ENCODE measurements around the gene TIMM22.
"Not testable (repeated sequence)": the region's sequence is repeated elsewhere in the genome, so short reads cannot be mapped to it uniquely, and the experiment has no call there.

Gene TIMM22

GRCh38 chr17:980406-981291 is 16.3 kb upstream of the TIMM22 start:
- DNase-seq (ENCODE audit: low spot score in 2 of 2): peak; percentile 41 to 79
- peaks cover 20% of the 10 kb centered on the region for H3K4me1 Mint-ChIP-seq
- peak overlapping the region; percentile 74 for H3K4me3 Mint-ChIP-seq

GRCh38 chr17:981292-981658 is 15.7 kb upstream of the TIMM22 start:
- Mint-ChIP-seq H3K4me1 (peaks cover 20% of the 10 kb centered on the region), H3K4me3 (peak overlapping the region; percentile 74), H3K9me3 (no peaks in the 10 kb centered on the region), H3K27ac (peak overlapping the region; percentile 3), H3K36me3 (no peaks in the 10 kb centered on the region)
- no peak for DNase-seq (ENCODE audit: low spot score in 2 of 2)
- no peak for ATAC-seq

More at GRCh38 chr17:980406-981291, 16.3 kb upstream of the TIMM22 start:
- Mint-ChIP-seq H3K36me3 (no peaks in the 10 kb centered on the region), H3K9me3 (no peaks in the 10 kb centered on the region), H3K27ac (peak overlapping the region; percentile 3)
- peak; percentile 79 for ATAC-seq

GRCh38 chr17:983921-984320 is 13.0 kb upstream of the TIMM22 start:
- Mint-ChIP-seq H3K9me3 (no peaks in the 10 kb centered on the region), H3K4me3 (no peak overlapping the region), H3K36me3 (no peaks in the 10 kb centered on the region), H3K4me1 (peaks cover 14% of the 10 kb centered on the region), H3K27ac (no peak overlapping the region)
- ATAC-seq (no peak), DNase-seq (ENCODE audit: low spot score in 2 of 2) (no peak)

- DNase-seq (ENCODE audit: low spot score in 2 of 2) (no peak), ATAC-seq (no peak)
- H3K36me3 Mint-ChIP-seq: no peaks in the 10 kb centered on the region
- no peaks in the 10 kb centered on the region for H3K9me3 Mint-ChIP-seq
- H3K4me1 Mint-ChIP-seq: no peaks in the 10 kb centered on the region
- H3K4me3 Mint-ChIP-seq: no peak overlapping the region
- no peak overlapping the region for H3K27ac Mint-ChIP-seq
Observed at GRCh38 chr17:986322-986929, 10.5 kb upstream of the TIMM22 start.

GRCh38 chr17:987931-988330 is 9.0 kb upstream of the TIMM22 start:
- DNase-seq (ENCODE audit: low spot score in 2 of 2) (no peak), ATAC-seq (no peak)
- Mint-ChIP-seq H3K27ac (no peak overlapping the region), H3K9me3 (no peaks in the 10 kb centered on the region), H3K4me1 (no peaks in the 10 kb centered on the region), H3K4me3 (no peak overlapping the region), H3K36me3 (no peaks in the 10 kb centered on the region)

GRCh38 chr17:988561-988960 is 8.4 kb upstream of the TIMM22 start:
- Mint-ChIP-seq H3K27ac (no peak overlapping the region), H3K9me3 (no peaks in the 10 kb centered on the region), H3K4me3 (no peak overlapping the region), H3K4me1 (no peaks in the 10 kb centered on the region), H3K36me3 (no peaks in the 10 kb centered on the region)
- no peak for ATAC-seq
- no peak for DNase-seq (ENCODE audit: low spot score in 2 of 2)

- ATAC-seq (no peak), DNase-seq (ENCODE audit: low spot score in 2 of 2) (no peak)
- no peak overlapping the region for H3K27ac Mint-ChIP-seq
- no peak overlapping the region for H3K4me3 Mint-ChIP-seq
- H3K36me3 Mint-ChIP-seq: no peaks in the 10 kb centered on the region
- peaks cover 8% of the 10 kb centered on the region for H3K4me1 Mint-ChIP-seq
- peaks cover 8% of the 10 kb centered on the region for H3K9me3 Mint-ChIP-seq
Observed at GRCh38 chr17:992933-993332, 4.0 kb upstream of the TIMM22 start.

- not testable (repeated sequence) for ATAC-seq; H3K9me3 Mint-ChIP-seq; H3K4me3 Mint-ChIP-seq; H3K27ac Mint-ChIP-seq; DNase-seq (ENCODE audit: low spot score in 2 of 2)
- Mint-ChIP-seq H3K36me3 (peaks cover 15% of the 10 kb centered on the region), H3K4me1 (peaks cover 25% of the 10 kb centered on the region)
Observed at GRCh38 chr17:995324-995723, 1.6 kb upstream of the TIMM22 start.

- DNase-seq (ENCODE audit: low spot score in 2 of 2) (no peak), ATAC-seq (no peak)
- peak overlapping the region; percentile 19 for H3K27ac Mint-ChIP-seq
- H3K36me3 Mint-ChIP-seq: peaks cover 43% of the 10 kb centered on the region
- peaks cover 36% of the 10 kb centered on the region for H3K4me1 Mint-ChIP-seq
- H3K9me3 Mint-ChIP-seq: peaks cover 8% of the 10 kb centered on the region
- H3K4me3 Mint-ChIP-seq: peak overlapping the region; percentile 97
Observed at GRCh38 chr17:998111-998510, 1.2 kb downstream of the TIMM22 start.

- no peak for ATAC-seq
- peaks cover 66% of the 10 kb centered on the region for H3K36me3 Mint-ChIP-seq
- no peaks in the 10 kb centered on the region for H3K9me3 Mint-ChIP-seq
- peaks cover 45% of the 10 kb centered on the region for H3K4me1 Mint-ChIP-seq
- H3K27ac Mint-ChIP-seq: peak overlapping the region; percentile 44
- DNase-seq (ENCODE audit: low spot score in 2 of 2): no peak
- no peak overlapping the region for H3K4me3 Mint-ChIP-seq
Observed at GRCh38 chr17:1000597-1001461, 3.9 kb downstream of the TIMM22 start.

GRCh38 chr17:1001640-1002411 is 4.9 kb downstream of the TIMM22 start:
- H3K9me3 Mint-ChIP-seq: no peaks in the 10 kb centered on the region
- ATAC-seq: no peak
- no peak overlapping the region for H3K4me3 Mint-ChIP-seq
- H3K36me3 Mint-ChIP-seq: peaks cover 72% of the 10 kb centered on the region
- H3K4me1 Mint-ChIP-seq: peaks cover 44% of the 10 kb centered on the region
- peak overlapping the region; percentile 68 for H3K27ac Mint-ChIP-seq
- no peak for DNase-seq (ENCODE audit: low spot score in 2 of 2)

- no peaks in the 10 kb centered on the region for H3K9me3 Mint-ChIP-seq
- ATAC-seq (peak; percentile 9), DNase-seq (ENCODE audit: low spot score in 2 of 2) (no peak)
- H3K4me3 Mint-ChIP-seq: no peak overlapping the region
- peak overlapping the region; percentile 68 for H3K27ac Mint-ChIP-seq
- peaks cover 75% of the 10 kb centered on the region for H3K36me3 Mint-ChIP-seq
- peaks cover 40% of the 10 kb centered on the region for H3K4me1 Mint-ChIP-seq
Observed at GRCh38 chr17:1002412-1002753, 5.5 kb downstream of the TIMM22 start.

GRCh38 chr17:1002771-1003555 is 6.0 kb downstream of the TIMM22 start:
- Mint-ChIP-seq H3K36me3 (peaks cover 79% of the 10 kb centered on the region), H3K27ac (peak overlapping the region; percentile 68), H3K9me3 (no peaks in the 10 kb centered on the region), H3K4me3 (no peak overlapping the region), H3K4me1 (peaks cover 36% of the 10 kb centered on the region)
- DNase-seq (ENCODE audit: low spot score in 2 of 2): no peak
- no peak for ATAC-seq

- Mint-ChIP-seq H3K4me1 (peaks cover 30% of the 10 kb centered on the region), H3K4me3 (no peak overlapping the region), H3K9me3 (no peaks in the 10 kb centered on the region), H3K36me3 (peaks cover 86% of the 10 kb centered on the region), H3K27ac (peak overlapping the region; percentile 68)
- ATAC-seq: no peak
- no peak for DNase-seq (ENCODE audit: low spot score in 2 of 2)
Observed at GRCh38 chr17:1003633-1003971, 6.7 kb downstream of the TIMM22 start.

All from stimulated activated effector memory CD8-positive, alpha-beta T cell treated with anti-CD3 and anti-CD28 coated beads, Interleukin-12 subunit alpha, Interleukin-12 subunit beta, amount 100 ng/mL, for 72 hours (primary cell).